ENCODE data around the gene COMMD10.

- TF ChIP-seq CTCF (IDR thresholded peaks at IDR 0.05; ENCODE audit: insufficient read depth, low read length, poor library complexity, severe bottlenecking) (no peak), EZH2phosphoT487 (conservative IDR thresholded peaks at IDR 0.05; ENCODE audit: low read length) (no peak)
These were observed 144.4 kb downstream of the COMMD10 start for GRCh38 chr5:116229131-116229689.
